Calu3 (cell line): ENCODE measurements around the gene ARHGEF7. TPM values are rescaled to one million over a fixed set of nuclear protein-coding genes. Genes with fewer than 3 reads are reported as not detected.

ENCODE experiments used
- BruUV-seq: library from RNA; stranded (reverse); fragments of 400-500 nt; replicated peaks from 2 replicates; lab custom pipeline; 2021; lab: Mats Ljungman, UMichigan
- CTCF ChIA-PET: fragments of 300-600 bp; sonication (Branson Sonifier 250); formaldehyde crosslinking; loops from one replicate; lab custom pipeline; 2022; ENCODE audit warnings: antibody characterized with exemption; lab: Charles Lee
- DNase-seq: peaks from one replicate; pipeline ENCODE4 v3.0.0; 2022
- H3K27ac Mint-ChIP-seq: one replicate; pipeline ENCODE4 v1.8.0; 2022; ENCODE audit warnings: mixed read lengths; ENCODE audit not compliant: unreplicated experiment
- H3K27me3 Mint-ChIP-seq: one replicate; pipeline ENCODE4 v1.8.0; 2022; ENCODE audit warnings: mixed read lengths; ENCODE audit not compliant: unreplicated experiment
- H3K36me3 Mint-ChIP-seq: one replicate; pipeline ENCODE4 v1.8.0; 2022; ENCODE audit warnings: mild to moderate bottlenecking, moderate library complexity, mixed read lengths; ENCODE audit not compliant: insufficient read depth, unreplicated experiment
- H3K4me1 Mint-ChIP-seq: one replicate; pipeline ENCODE4 v1.8.0; 2022; ENCODE audit warnings: mild to moderate bottlenecking, low read depth, mixed read lengths; ENCODE audit not compliant: unreplicated experiment
- H3K4me3 Mint-ChIP-seq: one replicate; pipeline ENCODE4 v1.8.0; 2022; ENCODE audit warnings: mild to moderate bottlenecking, low read depth, moderate library complexity, mixed read lengths; ENCODE audit not compliant: unreplicated experiment
- H3K9me3 Mint-ChIP-seq: one replicate; pipeline ENCODE4 v1.8.0; 2022; ENCODE audit warnings: low read depth, mixed read lengths; ENCODE audit not compliant: unreplicated experiment
- CTCF ChIP-seq: fragments of 200-600 bp; IDR thresholded peaks from one replicate; pipeline ENCODE4 v1.8.0; 2022; ENCODE audit warnings: antibody characterized with exemption; ENCODE audit not compliant: unreplicated experiment
- intact Hi-C: fragments of 100-400 bp; cut with micrococcal nuclease; formaldehyde crosslinking; loops from one replicate; pipeline ENCODE4 v1.10.0; 2022; ENCODE audit not compliant: unreplicated experiment
- total RNA-seq: library from RNA; stranded (reverse); gene quantifications from 2 replicates; pipeline ENCODE4 v1.2.3, GENCODE V29; 2022

Gene ARHGEF7
- total RNA-seq, 1 experiment from 2014 or later: 17.7 TPM

- H3K4me1 Mint-ChIP-seq: no peaks in the 10 kb centered on the region
- TF ChIP-seq CTCF: no peak
- peaks cover 4% of the 10 kb centered on the region for H3K36me3 Mint-ChIP-seq
- intact Hi-C loops: no loop called here
- peaks cover 39% of the 10 kb centered on the region for H3K27me3 Mint-ChIP-seq
- no peak for DNase-seq
- H3K4me3 Mint-ChIP-seq: no peak overlapping the region
- no peaks in the 10 kb centered on the region for H3K9me3 Mint-ChIP-seq
- no TSS peak for BruUV-seq
- no peak overlapping the region for H3K27ac Mint-ChIP-seq
- CTCF ChIA-PET: no interaction called here
Measured at GRCh38 chr13:111111376-111111937, 3.7 kb upstream of the ARHGEF7 start.

GRCh38 chr13:111112196-111112595 is 2.9 kb upstream of the ARHGEF7 start:
- DNase-seq: no peak
- peaks cover 4% of the 10 kb centered on the region for H3K36me3 Mint-ChIP-seq
- intact Hi-C loops: no loop called here
- no TSS peak for BruUV-seq
- TF ChIP-seq CTCF: no peak
- no peak overlapping the region for H3K27ac Mint-ChIP-seq
- peaks cover 34% of the 10 kb centered on the region for H3K27me3 Mint-ChIP-seq
- no peaks in the 10 kb centered on the region for H3K9me3 Mint-ChIP-seq
- no peaks in the 10 kb centered on the region for H3K4me1 Mint-ChIP-seq
- no peak overlapping the region for H3K4me3 Mint-ChIP-seq
- CTCF ChIA-PET: no interaction called here

- intact Hi-C loops: no loop called here
- CTCF ChIA-PET: no interaction called here
- no peak for TF ChIP-seq CTCF
- Mint-ChIP-seq H3K9me3 (no peaks in the 10 kb centered on the region), H3K4me3 (peak overlapping the region; percentile 46), H3K36me3 (peaks cover 4% of the 10 kb centered on the region), H3K4me1 (no peaks in the 10 kb centered on the region), H3K27me3 (peaks cover 49% of the 10 kb centered on the region), H3K27ac (no peak overlapping the region)
- no peak for DNase-seq
- no TSS peak for BruUV-seq
Measured at GRCh38 chr13:111114362-111115060, 599 bp upstream of the ARHGEF7 start.

GRCh38 chr13:111115965-111116521 is 933 bp downstream of the ARHGEF7 start:
- BruUV-seq: no TSS peak
- Mint-ChIP-seq H3K27ac (no peak overlapping the region), H3K36me3 (peaks cover 4% of the 10 kb centered on the region), H3K27me3 (peaks cover 57% of the 10 kb centered on the region), H3K9me3 (no peaks in the 10 kb centered on the region), H3K4me1 (no peaks in the 10 kb centered on the region), H3K4me3 (peak overlapping the region; percentile 49)
- DNase-seq: no peak
- CTCF ChIA-PET: interaction anchor here (0.5 kb wide), 1 partner anchor 9 kb away, joined by 3 read pairs; no protein-coding TSS in a partner anchor
- no peak for TF ChIP-seq CTCF
- intact Hi-C loops: no loop called here
